Omental fat pad (tissue), 4 donors: Measurements from ENCODE around the gene ANKFN1. TPM values are rescaled to one million over a fixed set of nuclear protein-coding genes. Genes with fewer than 3 reads are reported as not detected.

Experiments
- ATAC-seq: fragments of 150-250 bp; one replicate; pipeline ENCODE4 v1.9.1; 2016; ENCODE audit warnings: mild to moderate bottlenecking, moderate library complexity; ENCODE audit not compliant: low FRiP score
- DNase-seq: peaks from one replicate; pipeline ENCODE4 v3.0.0-alpha.2; 2019; ENCODE audit warnings: low spot score
- CTCF ChIP-seq, 3 donors: fragments of 450-650 bp; IDR thresholded peaks; one replicate each; pipeline ENCODE4 v1.5.1; 2016 to 2017; ENCODE audit warnings: antibody characterized with exemption in 3 of 3, mild to moderate bottlenecking in 3 of 3, moderate library complexity in 2 of 3
- total RNA-seq, 4 donors: library from RNA; depleted of rRNA; stranded (reverse); fragments of >200 nt; gene quantifications; one replicate each; pipeline ENCODE4 v1.1.0, GENCODE V29; 2016

The ANKFN1 gene
- total RNA-seq, 4 donors from 2014 or later: 1.7 to 3.0 (median 2.2) TPM

GRCh38 chr17:56425483-56425882 lies 272.2 kb downstream of the ANKFN1 start:
- DNase-seq (no peak), ATAC-seq (no peak)
- TF ChIP-seq CTCF (IDR thresholded peaks at IDR 0.05): no peak

GRCh38 chr17:56426901-56427300 lies 273.6 kb downstream of the ANKFN1 start:
- no peak for DNase-seq
- no peak for ATAC-seq
- no peak for TF ChIP-seq CTCF (IDR thresholded peaks at IDR 0.05)

GRCh38 chr17:56431736-56432135 lies 278.5 kb downstream of the ANKFN1 start:
- TF ChIP-seq CTCF (IDR thresholded peaks at IDR 0.05): no peak
- DNase-seq (no peak), ATAC-seq (no peak)

- no peak for TF ChIP-seq CTCF (IDR thresholded peaks at IDR 0.05)
- DNase-seq (no peak), ATAC-seq (no peak)
Observed at GRCh38 chr17:56432443-56432842, 279.2 kb downstream of the ANKFN1 start.

- no peak for DNase-seq
- no peak for ATAC-seq
Observed at GRCh38 chr17:56434610-56435009, 281.3 kb downstream of the ANKFN1 start.

GRCh38 chr17:56436142-56436541 lies 282.9 kb downstream of the ANKFN1 start:
- no peak for ATAC-seq
- DNase-seq: no peak
- TF ChIP-seq CTCF (IDR thresholded peaks at IDR 0.05): no peak

More at GRCh38 chr17:56434610-56435009, 281.3 kb downstream of the ANKFN1 start:
- no peak for TF ChIP-seq CTCF (IDR thresholded peaks at IDR 0.05)

GRCh38 chr17:56440419-56440818 lies 287.1 kb downstream of the ANKFN1 start:
- DNase-seq: no peak
- no peak for TF ChIP-seq CTCF (IDR thresholded peaks at IDR 0.05)
- ATAC-seq: no peak
